B cell (primary cell): ENCODE data around the gene SH3RF3. TPM values are rescaled to one million over a fixed set of nuclear protein-coding genes. Genes with fewer than 3 reads are reported as not detected.

Source experiments
- ATAC-seq: fragments of 200-7000 bp; cut with Tn5 transposase; one replicate; pipeline ENCODE4 v1.10.0; 2021; ENCODE audit warnings: low read depth, mild to moderate bottlenecking, moderate number of reproducible peaks, moderate library complexity
- CTCF ChIA-PET: fragments of 350-600 bp; sonication (Branson Sonifier 250); formaldehyde crosslinking; loops from one replicate; lab custom pipeline; 2021; ENCODE audit warnings: antibody characterized with exemption, inconsistent platforms; lab: Charles Lee
- POLR2A ChIA-PET: fragments of 350-600 bp; sonication (Branson Sonifier 250); formaldehyde crosslinking; loops from one replicate; lab custom pipeline; 2021; ENCODE audit warnings: antibody characterized with exemption; lab: Charles Lee
- DNase-seq: peaks from one replicate; pipeline ENCODE4 v3.0.0; 2013
- H2AFZ ChIP-seq: 2 replicates; pipeline ENCODE4 v1.6.1; 2012; ENCODE audit warnings: mild to moderate bottlenecking, low read depth, low read length; ENCODE audit not compliant: insufficient read depth, poor library complexity, severe bottlenecking
- H3K27ac ChIP-seq, 2 donors: 1 replicate in 1 of 2; 2 replicates in 1 of 2; pipeline ENCODE4 v1.5.1; 2012 to 2013; ENCODE audit warnings: low read length in 2 of 2, mild to moderate bottlenecking in 2 of 2, moderate library complexity in 1 of 2
- H3K27me3 ChIP-seq, 4 experiments: fragments of 200-600 bp in 1 of 4; sonication (generic) in 1 of 4; replicated peaks in 1 of 4; 1 replicate in 2 of 4; 2 replicates in 2 of 4; pipeline versions ENCODE4 v1.6.1 to v1.7.0; 2013 to 2016; ENCODE audit warnings: low read length in 3 of 4, mild to moderate bottlenecking in 2 of 4, mixed read lengths in 1 of 4, moderate library complexity in 1 of 4; ENCODE audit not compliant: insufficient read depth in 4 of 4, control insufficient read depth in 3 of 4; ENCODE audit errors: control extremely low read depth in 1 of 4
- H3K36me3 ChIP-seq, 2 experiments: replicated peaks in 1 of 2; 1 replicate in 1 of 2; 2 replicates in 1 of 2; pipeline versions ENCODE4 v1.6.1 to v1.7.1; 2013; ENCODE audit warnings: low read length in 1 of 2; ENCODE audit not compliant: insufficient read depth in 2 of 2, control insufficient read depth in 1 of 2; ENCODE audit errors: control extremely low read depth in 1 of 2, extremely low read depth in 1 of 2
- H3K4me1 ChIP-seq, 2 donors: fragments of 200-600 bp in 1 of 2; sonication (generic) in 1 of 2; 1 replicate in 1 of 2; 2 replicates in 1 of 2; pipeline versions ENCODE4 v1.5.1 to v1.6.1; 2013 to 2017; ENCODE audit warnings: low read length in 2 of 2; ENCODE audit not compliant: control insufficient read depth in 2 of 2, insufficient read depth in 2 of 2
- H3K4me2 ChIP-seq: replicated peaks from 2 replicates; pipeline ENCODE3; 2012; ENCODE audit warnings: mild to moderate bottlenecking, low read depth, low read length; ENCODE audit not compliant: poor library complexity, severe bottlenecking
- H3K4me3 ChIP-seq, 5 experiments: fragments of 200-600 bp in 1 of 5; sonication (generic) in 1 of 5; 1 replicate in 3 of 5; 2 replicates in 2 of 5; pipeline versions ENCODE4 v1.5.1 to v1.7.0; 2011 to 2016; ENCODE audit warnings: low read length in 4 of 5, mild to moderate bottlenecking in 4 of 5, low read depth in 2 of 5, control low read depth in 1 of 5, moderate library complexity in 1 of 5; ENCODE audit not compliant: insufficient read depth in 1 of 5; ENCODE audit errors: control extremely low read depth in 1 of 5, extremely low read depth in 1 of 5
- H3K79me2 ChIP-seq: fragments of 200-600 bp; sonication (generic); one replicate; pipeline ENCODE4 v1.6.0; 2016; ENCODE audit warnings: low read length; ENCODE audit not compliant: control insufficient read depth, insufficient read depth
- H3K9ac ChIP-seq: fragments of 200-600 bp; sonication (generic); 2 replicates; pipeline ENCODE4 v1.6.1; 2017; ENCODE audit warnings: mild to moderate bottlenecking, low read length, moderate library complexity
- H3K9me3 ChIP-seq, 3 donors: one replicate each; pipeline versions ENCODE4 v1.6.1 to v1.7.1; 2013; ENCODE audit warnings: low read length in 2 of 3; ENCODE audit not compliant: control insufficient read depth in 2 of 3, insufficient read depth in 1 of 3; ENCODE audit errors: control extremely low read depth in 1 of 3
- H4K20me1 ChIP-seq: 2 replicates; pipeline ENCODE4 v1.6.0; 2012; ENCODE audit warnings: mild to moderate bottlenecking, low read length; ENCODE audit not compliant: insufficient read depth, control insufficient read depth, poor library complexity, severe bottlenecking
- H3K27ac Mint-ChIP-seq: one replicate; pipeline ENCODE4 v1.8.0; 2021; ENCODE audit warnings: mixed read lengths
- H3K27me3 Mint-ChIP-seq: one replicate; pipeline ENCODE4 v1.8.0; 2021; ENCODE audit warnings: mixed read lengths
- H3K4me1 Mint-ChIP-seq: one replicate; pipeline ENCODE4 v1.8.0; 2021; ENCODE audit warnings: mixed read lengths
- H3K4me3 Mint-ChIP-seq: one replicate; pipeline ENCODE4 v1.8.0; 2021; ENCODE audit warnings: mixed read lengths
- H3K9me3 Mint-ChIP-seq: one replicate; pipeline ENCODE4 v1.8.0; 2022; ENCODE audit warnings: mixed read lengths; ENCODE audit not compliant: insufficient read depth
- CTCF ChIP-seq: fragments of 200-600 bp; IDR thresholded peaks from one replicate; pipeline ENCODE4 v1.8.0; 2022; ENCODE audit warnings: antibody characterized with exemption, mild to moderate bottlenecking
- EZH2 ChIP-seq: IDR thresholded peaks from 2 replicates; pipeline ENCODE4 v1.6.1; 2012; ENCODE audit warnings: borderline replicate concordance, low read depth, mild to moderate bottlenecking, moderate library complexity, low read length; ENCODE audit not compliant: insufficient read depth, poor library complexity, severe bottlenecking
- WGBS: methylation state at CpG from one replicate; pipeline ENCODE4 v1.1.5; 2013; ENCODE audit warnings: missing lambda C conversion rate; ENCODE audit not compliant: insufficient coverage; 5-methylcytosine and 5-hydroxymethylcytosine counted together
- intact Hi-C: fragments of 100-400 bp; cut with micrococcal nuclease; formaldehyde crosslinking; loops from one replicate; pipeline ENCODE4 v1.10.0; 2022
- polyA plus RNA-seq: library from polyadenylated mRNA; depleted of rRNA; stranded (reverse); fragments of >200 nt; gene quantifications from 2 replicates; pipeline ENCODE4 v1.2.3, GENCODE V29; 2012
- total RNA-seq, 2 donors: library from RNA; stranded (reverse); fragments of 120-200 nt in 1 of 2; gene quantifications; 1 replicate in 1 of 2; 2 replicates in 1 of 2; pipeline versions ENCODE4 v1.2.3 to v1.2.4, GENCODE V29; 2013 to 2022

SH3RF3 gene
- total and polyA plus RNA-seq, 2 donors (not counting 1 experiment from before 2014, with no cell fraction given): 0.07 to 1.2 TPM

- ATAC-seq: no peak
- no peak overlapping the region for H3K4me3 ChIP-seq
- no peak for DNase-seq
- Mint-ChIP-seq H3K27ac (no peak overlapping the region), H3K9me3 (no peaks in the 10 kb centered on the region), H3K4me3 (no peak overlapping the region), H3K4me1 (no peaks in the 10 kb centered on the region), H3K27me3 (no peaks in the 10 kb centered on the region)
- no peak overlapping the region for H2AFZ ChIP-seq
- CTCF ChIA-PET: no interaction called here
- peaks cover 0 to 4% (median 0%) of the 10 kb centered on the region in 3 donors for H3K9me3 ChIP-seq
- no peaks in the 10 kb centered on the region for H4K20me1 ChIP-seq
- no peak overlapping the region for H3K9ac ChIP-seq
- no peak for TF ChIP-seq EZH2
- TF ChIP-seq CTCF: no peak
- H3K4me2 ChIP-seq: no peak overlapping the region
- POLR2A ChIA-PET: no interaction called here
- no peaks in the 10 kb centered on the region for H3K36me3 ChIP-seq
- WGBS: 80% methylated on average over 1 of the region's 4 CpGs
- H3K4me1 ChIP-seq: no peaks in the 10 kb centered on the region
- no peaks in the 10 kb centered on the region for H3K79me2 ChIP-seq
- no peak overlapping the region for H3K27ac ChIP-seq
- intact Hi-C loops: no loop called here
- H3K27me3 ChIP-seq: no peaks in the 10 kb centered on the region
Observed at GRCh38 chr2:109185338-109185737, 56.3 kb downstream of the SH3RF3 start.

GRCh38 chr2:109185821-109186570, 57.0 kb downstream of the SH3RF3 start:
- no peaks in the 10 kb centered on the region for H4K20me1 ChIP-seq
- CTCF ChIA-PET: no interaction called here
- POLR2A ChIA-PET: no interaction called here
- no peak overlapping the region for H3K9ac ChIP-seq
- H3K27me3 ChIP-seq: no peaks in the 10 kb centered on the region
- no peaks in the 10 kb centered on the region for H3K4me1 ChIP-seq
- no peak overlapping the region for H2AFZ ChIP-seq
- WGBS: 92% methylated on average over 14 of the region's 16 CpGs
- H3K4me3 ChIP-seq: no peak overlapping the region
- H3K4me2 ChIP-seq: no peak overlapping the region
- no peak for DNase-seq
- no peaks in the 10 kb centered on the region for H3K9me3 Mint-ChIP-seq
- no peak overlapping the region for H3K27ac ChIP-seq
- H3K4me1 Mint-ChIP-seq: no peaks in the 10 kb centered on the region
- H3K27ac Mint-ChIP-seq: no peak overlapping the region
- no peaks in the 10 kb centered on the region for H3K79me2 ChIP-seq
- H3K9me3 ChIP-seq: no peaks in the 10 kb centered on the region
- no peaks in the 10 kb centered on the region for H3K27me3 Mint-ChIP-seq
- no peak for ATAC-seq
- no peaks in the 10 kb centered on the region for H3K36me3 ChIP-seq
- TF ChIP-seq EZH2 (no peak), CTCF (no peak)
- no peak overlapping the region for H3K4me3 Mint-ChIP-seq
- intact Hi-C loops: no loop called here
